GM12878 (cell line): ENCODE results near the gene PACS2.

Source experiments
- KLF5 ChIP-seq: fragments of 450-650 bp; IDR thresholded peaks from 2 replicates; pipeline ENCODE4 v1.6.1; 2014; ENCODE audit warnings: mild to moderate bottlenecking; ENCODE audit not compliant: partially characterized antibody
- POLR2AphosphoS5 ChIP-seq: IDR thresholded peaks from 2 replicates; pipeline ENCODE4 v1.6.1; 2011; ENCODE audit warnings: mild to moderate bottlenecking, low read length, inconsistent platforms

DNA sequence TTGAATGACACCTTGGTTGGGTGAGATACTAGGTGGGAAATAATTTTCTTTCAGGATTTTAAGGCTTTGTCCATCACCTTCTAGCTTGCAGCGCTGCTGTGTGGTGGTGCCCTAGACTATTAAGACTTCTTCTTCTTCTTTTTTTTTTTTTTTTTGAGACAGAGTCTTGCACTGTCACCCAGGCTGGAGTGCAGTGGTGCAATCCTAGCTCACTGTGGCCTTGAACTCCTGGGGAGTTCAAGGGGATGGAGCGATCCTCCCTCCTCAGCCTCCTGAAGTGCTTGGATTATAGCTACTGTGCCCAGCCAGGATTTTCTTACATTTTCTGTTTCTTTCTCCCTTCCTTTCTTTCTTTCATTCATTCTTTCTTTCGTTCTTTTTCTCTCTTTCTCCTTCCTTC, 94.8 kb downstream of the PACS2 start:
- TF ChIP-seq KLF5 (no peak), POLR2AphosphoS5 (no peak)
